HG03521 (cell line): ENCODE measurements around the gene SYT1.

Experiments used
- ATAC-seq: cut with Tn5 transposase; IDR thresholded peaks from one replicate; pipeline ENCODE4 v1.9.1; 2021; ENCODE audit warnings: mild to moderate bottlenecking, moderate library complexity; ENCODE audit not compliant: unreplicated experiment

SYT1 gene

GRCh38 chr12:79267580-79267979 lies 403.0 kb downstream of the SYT1 start:
- no peak for ATAC-seq

GRCh38 chr12:79274501-79275064 lies 410.0 kb downstream of the SYT1 start:
- ATAC-seq, result no peak

- no peak for ATAC-seq
These were observed 411.1 kb downstream of the SYT1 start for GRCh38 chr12:79275631-79276030.

- ATAC-seq, result no peak
These were observed 418.8 kb downstream of the SYT1 start for GRCh38 chr12:79283364-79283763.

GRCh38 chr12:79288911-79289310 lies 424.3 kb downstream of the SYT1 start:
- ATAC-seq, result no peak

GRCh38 chr12:79291711-79292110 lies 427.1 kb downstream of the SYT1 start:
- ATAC-seq, result no peak

GRCh38 chr12:79294590-79294989 lies 430.0 kb downstream of the SYT1 start:
- no peak for ATAC-seq

- no peak for ATAC-seq
These were observed 431.0 kb downstream of the SYT1 start for GRCh38 chr12:79295572-79295971.

- ATAC-seq, result no peak
These were observed 431.6 kb downstream of the SYT1 start for GRCh38 chr12:79296133-79296532.

GRCh38 chr12:79296871-79297270 lies 432.3 kb downstream of the SYT1 start:
- no peak for ATAC-seq

- ATAC-seq, result no peak
These were observed 433.9 kb downstream of the SYT1 start for GRCh38 chr12:79298506-79298905.

GRCh38 chr12:79299447-79300198 lies 435.0 kb downstream of the SYT1 start:
- ATAC-seq, result no peak

GRCh38 chr12:79300199-79300568 lies 435.6 kb downstream of the SYT1 start:
- ATAC-seq, result no peak

- ATAC-seq, result no peak
These were observed 436.6 kb downstream of the SYT1 start for GRCh38 chr12:79301181-79301580.

- ATAC-seq, result no peak
These were observed 437.7 kb downstream of the SYT1 start for GRCh38 chr12:79302162-79302814.

- ATAC-seq, result no peak
These were observed 442.8 kb downstream of the SYT1 start for GRCh38 chr12:79307340-79307739.

- no peak for ATAC-seq
These were observed 444.5 kb downstream of the SYT1 start for GRCh38 chr12:79309039-79309438.

- no peak for ATAC-seq
These were observed 452.7 kb downstream of the SYT1 start for GRCh38 chr12:79317179-79317847.

- no peak for ATAC-seq
These were observed 458.3 kb downstream of the SYT1 start for GRCh38 chr12:79322905-79323304.

GRCh38 chr12:79324571-79324970 lies 460.0 kb downstream of the SYT1 start:
- no peak for ATAC-seq

GRCh38 chr12:79326222-79326621 lies 461.6 kb downstream of the SYT1 start:
- no peak for ATAC-seq

- no peak for ATAC-seq
These were observed 462.1 kb downstream of the SYT1 start for GRCh38 chr12:79326663-79327062.
